Ishikawa (cell line): ENCODE results near the gene GSS.

ENCODE experiments used
- CEBPB ChIP-seq: IDR thresholded peaks from 2 replicates; pipeline ENCODE4 v1.6.1; 2012
- CREB1 ChIP-seq: IDR thresholded peaks from 2 replicates; pipeline ENCODE4 v1.6.1; 2012; ENCODE audit warnings: low read depth
- EGR1 ChIP-seq: IDR thresholded peaks from 2 replicates; pipeline ENCODE4 v1.6.1; 2012
- EP300 ChIP-seq: IDR thresholded peaks from 2 replicates; pipeline ENCODE4 v1.6.1; 2012; ENCODE audit warnings: borderline replicate concordance
- FOXM1 ChIP-seq: IDR thresholded peaks from 2 replicates; pipeline ENCODE4 v1.6.1; 2012; ENCODE audit warnings: low read depth, borderline replicate concordance
- NFIC ChIP-seq: IDR thresholded peaks from 2 replicates; pipeline ENCODE4 v1.6.1; 2012
- RAD21 ChIP-seq: IDR thresholded peaks from 2 replicates; pipeline ENCODE4 v1.6.1; 2012; ENCODE audit warnings: low read depth
- REST ChIP-seq: IDR thresholded peaks from 2 replicates; pipeline ENCODE4 v1.6.1; 2012; ENCODE audit warnings: low read depth, mild to moderate bottlenecking
- TAF1 ChIP-seq: IDR thresholded peaks from 2 replicates; pipeline ENCODE4 v1.6.1; 2012; ENCODE audit warnings: low read depth, mild to moderate bottlenecking
- TCF12 ChIP-seq: IDR thresholded peaks from 2 replicates; pipeline ENCODE4 v1.6.1; 2012; ENCODE audit warnings: low read depth
- TEAD4 ChIP-seq: IDR thresholded peaks from 2 replicates; pipeline ENCODE4 v1.6.1; 2012
- YY1 ChIP-seq: IDR thresholded peaks from 2 replicates; pipeline ENCODE4 v1.6.1; 2012; ENCODE audit warnings: low read depth
- ZBTB7A ChIP-seq: IDR thresholded peaks from 2 replicates; pipeline ENCODE4 v1.6.1; 2012; ENCODE audit warnings: low read depth
- TF ChIP-seq, protein P1 (sequence below): IDR thresholded peaks from 2 replicates; pipeline ENCODE4 v1.6.1; 2012
- TF ChIP-seq, protein P2 (sequence below): IDR thresholded peaks from 2 replicates; pipeline ENCODE4 v1.6.1; 2012

Gene GSS

DNA sequence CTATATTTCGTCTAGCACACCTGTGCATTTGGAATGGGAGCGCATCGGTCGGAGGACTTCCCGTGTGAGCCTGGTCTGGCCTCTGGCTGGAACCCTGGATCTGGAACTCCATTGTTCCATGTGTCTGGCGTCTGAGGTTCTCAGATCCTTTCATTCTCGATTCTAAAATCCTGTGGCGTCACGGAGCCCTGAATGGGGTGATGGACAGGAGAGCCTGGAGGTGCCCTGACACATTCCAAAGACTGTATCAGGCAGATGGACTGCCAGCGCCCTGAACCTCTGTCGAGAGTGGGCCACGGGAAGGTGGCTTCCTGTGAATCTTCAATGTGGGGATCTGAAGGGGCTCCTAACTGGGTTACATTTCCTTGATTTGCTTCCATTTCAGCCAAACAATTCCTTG is 20.7 kb upstream of the GSS start:
- TF ChIP-seq TCF12 (no peak), FOXM1 (no peak), EP300 (no peak), EGR1 (no peak), YY1 (no peak), NFIC (no peak), TAF1 (no peak), RAD21 (no peak), ZBTB7A (no peak)

- TF ChIP-seq REST (no peak), NFIC (no peak), TEAD4 (no peak), TAF1 (no peak), FOXM1 (no peak), CREB1 (no peak), TCF12 (no peak)
- TF ChIP-seq, protein P1, sequence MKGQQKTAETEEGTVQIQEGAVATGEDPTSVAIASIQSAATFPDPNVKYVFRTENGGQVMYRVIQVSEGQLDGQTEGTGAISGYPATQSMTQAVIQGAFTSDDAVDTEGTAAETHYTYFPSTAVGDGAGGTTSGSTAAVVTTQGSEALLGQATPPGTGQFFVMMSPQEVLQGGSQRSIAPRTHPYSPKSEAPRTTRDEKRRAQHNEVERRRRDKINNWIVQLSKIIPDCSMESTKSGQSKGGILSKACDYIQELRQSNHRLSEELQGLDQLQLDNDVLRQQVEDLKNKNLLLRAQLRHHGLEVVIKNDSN, result no peak
- TF ChIP-seq, protein P2, sequence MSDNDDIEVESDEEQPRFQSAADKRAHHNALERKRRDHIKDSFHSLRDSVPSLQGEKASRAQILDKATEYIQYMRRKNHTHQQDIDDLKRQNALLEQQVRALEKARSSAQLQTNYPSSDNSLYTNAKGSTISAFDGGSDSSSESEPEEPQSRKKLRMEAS, result no peak
Observed at GRCh38 chr20:34974246-34974645, 18.6 kb upstream of the GSS start.

DNA sequence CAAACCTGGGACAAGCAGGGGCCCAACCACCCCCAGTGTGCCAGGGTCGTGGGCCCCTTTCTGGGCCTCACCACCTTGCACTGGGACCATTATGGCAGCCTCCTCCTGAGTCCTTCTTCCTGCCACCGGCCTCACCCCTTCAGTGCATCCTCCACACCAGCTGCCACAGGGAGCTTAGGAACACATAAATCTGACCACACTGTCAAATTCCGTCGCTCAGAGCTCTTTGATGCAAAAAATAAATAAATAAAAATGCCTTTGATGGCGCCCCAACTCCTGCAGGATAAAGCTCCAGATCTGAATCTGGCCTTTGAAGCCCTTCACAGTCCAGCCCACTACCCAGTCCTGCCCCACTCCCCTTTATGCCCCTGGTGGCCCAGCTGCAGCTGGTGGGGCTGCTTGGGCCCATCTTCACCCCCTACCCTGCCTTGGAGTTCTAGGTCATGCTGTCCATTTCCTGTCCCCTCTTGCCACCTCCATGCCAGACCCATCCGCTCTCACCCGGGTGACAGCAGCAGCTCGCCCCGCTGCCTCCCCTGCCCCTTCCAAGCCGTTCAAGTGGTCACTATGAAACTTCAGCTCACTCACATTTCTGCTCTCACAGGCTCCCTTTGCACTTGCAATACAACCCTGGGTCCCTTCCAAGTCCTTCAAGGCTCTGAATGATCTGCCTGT is 16.1 kb upstream of the GSS start:
- TF ChIP-seq TEAD4 (no peak), CEBPB (no peak), FOXM1 (no peak), CREB1 (no peak), RAD21 (no peak), ZBTB7A (no peak), YY1 (no peak), TAF1 (no peak), EP300 (no peak)
- TF ChIP-seq, protein P1, result no peak
- TF ChIP-seq, protein P2, result no peak

GRCh38 chr20:34970846-34971560 is 15.4 kb upstream of the GSS start:
- TF ChIP-seq YY1 (no peak), TAF1 (no peak), FOXM1 (no peak), REST (no peak), ZBTB7A (no peak), EGR1 (no peak), EP300 (no peak), TEAD4 (no peak)
- TF ChIP-seq, protein P2, result no peak
- TF ChIP-seq, protein P1, result no peak

DNA sequence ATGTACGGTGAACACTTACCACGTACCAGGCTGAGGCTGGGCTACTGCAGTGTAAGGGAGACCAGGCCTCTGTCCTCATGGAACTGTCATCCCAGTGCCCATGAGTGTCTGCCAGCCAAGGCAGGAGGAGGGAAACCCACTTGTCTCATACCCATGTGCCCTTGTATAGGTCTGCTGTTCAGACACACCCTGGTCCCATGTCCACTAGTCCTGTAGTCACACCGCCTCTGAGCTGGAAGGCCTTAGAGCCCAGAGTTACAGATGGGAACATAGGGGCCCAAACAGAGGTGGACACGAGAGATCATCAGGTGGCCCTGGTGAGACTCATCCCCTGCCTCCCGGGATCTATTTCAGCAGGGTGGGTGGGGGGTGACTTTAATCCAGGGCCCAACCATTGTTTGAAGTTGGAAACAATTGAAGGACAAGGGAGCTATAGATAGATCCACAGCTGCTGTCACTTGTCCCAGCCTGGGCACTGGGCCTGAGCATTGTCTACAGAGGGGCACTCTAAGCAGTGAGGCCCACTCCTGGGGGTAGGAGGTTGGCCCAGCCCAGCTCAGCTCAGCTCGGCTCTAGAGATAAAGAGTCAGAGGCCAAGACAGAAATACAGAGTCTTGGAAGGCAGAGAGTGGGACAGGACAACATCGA is 14.7 kb upstream of the GSS start:
- TF ChIP-seq RAD21 (no peak), CEBPB (no peak), TCF12 (no peak), FOXM1 (no peak), REST (no peak), ZBTB7A (no peak), NFIC (no peak), CREB1 (no peak)
- TF ChIP-seq, protein P1, result no peak
- TF ChIP-seq, protein P2, result no peak
